ENCODE data around the gene AIPL1. TPM values are rescaled to one million over a fixed set of nuclear protein-coding genes. Genes with fewer than 3 reads are reported as not detected.

The AIPL1 gene
- total and polyA plus RNA-seq, 2 donors (not counting 3 experiments of a cell fraction or from before 2014, with no cell fraction given) = not detected

- DNase-seq (ENCODE audit: low read depth, low spot score) (peak; percentile 67), FAIRE-seq (peak; percentile 91)
- peak; percentile 50 to 56 for TF ChIP-seq CTCF (IDR thresholded peaks at IDR 0.05; ENCODE audit: extremely low read depth in 1 of 2, insufficient read depth in 1 of 2, low read depth in 1 of 2, low read length in 2 of 2)
- TF ChIP-seq EZH2 (IDR thresholded peaks at IDR 0.05; ENCODE audit: borderline replicate concordance, low read depth, low read length, severe bottlenecking) = no peak
- H3K9me1 ChIP-seq (replicated peaks; ENCODE audit: control insufficient read depth, extremely low read depth, insufficient read depth, low read length) = no peaks in the 10 kb centered on the region
- no peak overlapping the region for H3K4me3 ChIP-seq (replicated peaks in 1 of 3; ENCODE audit: insufficient read depth in 1 of 3, low read depth in 1 of 3, low read length in 3 of 3)
- H3K4me1 ChIP-seq (ENCODE audit: control insufficient read depth, extremely low read depth, insufficient read depth, low read length) = no peaks in the 10 kb centered on the region
- intact Hi-C loops (cut with micrococcal nuclease) = loop anchor here (1.0 to 2.0 kb wide), 6 partner anchors 86 to 708 kb away; no protein-coding TSS in a partner anchor
- dilution Hi-C loops (cut with MboI; ENCODE audit: extremely low pct_ligation_motif_present, low sequenced_read_pairs) = no loop called here
- no TSS peak for BruUV-seq (replicated peaks)
- H3K27me3 ChIP-seq (ENCODE audit: control insufficient read depth in 2 of 2, insufficient read depth in 2 of 2, low read length in 2 of 2) = no peaks in the 10 kb centered on the region
- H2AFZ ChIP-seq (ENCODE audit: low read depth, low read length) = no peak overlapping the region
- H4K20me1 ChIP-seq (replicated peaks; ENCODE audit: control insufficient read depth, extremely low read depth, insufficient read depth, low read length) = no peaks in the 10 kb centered on the region
- ChIA-PET POLR2A (no interaction called here), CTCF (interaction anchor here (0.5 to 2.5 kb wide), 37 partner anchors 9 to 825 kb away, joined by 3 to 29 read pairs (median 4); no protein-coding TSS in a partner anchor)
- H3K27ac ChIP-seq (ENCODE audit: insufficient read depth, low read depth, low read length) = no peak overlapping the region
- H3K36me3 ChIP-seq (ENCODE audit: control insufficient read depth in 2 of 2, extremely low read depth in 1 of 2, insufficient read depth in 2 of 2, low read length in 2 of 2) = no peaks in the 10 kb centered on the region
- no peaks in the 10 kb centered on the region for H3K9me3 ChIP-seq (replicated peaks; ENCODE audit: control insufficient read depth, insufficient read depth, low read length)
- no peaks in the 10 kb centered on the region for H3K79me2 ChIP-seq (ENCODE audit: control insufficient read depth, insufficient read depth, low read length)
- H3K9ac ChIP-seq (replicated peaks; ENCODE audit: extremely low read depth, insufficient read depth, low read length) = no peak overlapping the region
- H3K4me2 ChIP-seq (ENCODE audit: insufficient read depth, low read length) = no peak overlapping the region
Measured at GRCh38 chr17:6413065-6413464, 21.9 kb downstream of the AIPL1 start.

DNA sequence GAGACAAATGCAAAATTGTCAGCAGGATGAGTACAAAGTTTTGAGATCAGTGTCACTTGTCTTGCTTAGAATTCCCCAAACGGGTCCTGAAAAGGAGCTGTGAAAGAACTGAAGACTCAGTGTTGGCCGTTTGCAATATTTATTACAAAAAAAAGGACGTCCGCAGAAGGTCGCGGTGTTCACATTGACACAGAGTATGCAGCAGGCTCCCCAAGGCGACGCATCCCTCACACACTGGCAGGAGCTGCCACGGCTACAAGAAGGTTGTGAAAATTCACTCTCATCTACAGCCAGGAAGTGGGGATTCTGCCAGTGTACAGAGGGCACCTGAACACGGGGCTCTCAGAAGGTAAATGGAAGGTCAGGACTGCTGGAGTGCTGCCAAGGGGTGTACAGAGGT lies 26.2 kb downstream of the AIPL1 start:
- H2AFZ ChIP-seq (ENCODE audit: low read depth, low read length) = no peak overlapping the region
- H3K9ac ChIP-seq (replicated peaks; ENCODE audit: extremely low read depth, insufficient read depth, low read length) = no peak overlapping the region
- no peak overlapping the region for H3K4me3 ChIP-seq (replicated peaks in 1 of 3; ENCODE audit: insufficient read depth in 1 of 3, low read depth in 1 of 3, low read length in 3 of 3)
- no peaks in the 10 kb centered on the region for H3K36me3 ChIP-seq (ENCODE audit: control insufficient read depth in 2 of 2, extremely low read depth in 1 of 2, insufficient read depth in 2 of 2, low read length in 2 of 2)
- no peaks in the 10 kb centered on the region for H3K79me2 ChIP-seq (ENCODE audit: control insufficient read depth, insufficient read depth, low read length)
- H3K9me3 ChIP-seq (replicated peaks; ENCODE audit: control insufficient read depth, insufficient read depth, low read length) = no peaks in the 10 kb centered on the region
- CTCF ChIA-PET = interaction anchor here (1.1 to 1.5 kb wide), 2 partner anchors 340 to 615 kb away, joined by 3 read pairs; no protein-coding TSS in a partner anchor
- no peak overlapping the region for H3K27ac ChIP-seq (ENCODE audit: insufficient read depth, low read depth, low read length)
- DNase-seq (ENCODE audit: low read depth, low spot score) = no peak
- H3K4me2 ChIP-seq (ENCODE audit: insufficient read depth, low read length) = no peak overlapping the region
- H3K4me1 ChIP-seq (ENCODE audit: control insufficient read depth, extremely low read depth, insufficient read depth, low read length) = no peaks in the 10 kb centered on the region
- no peaks in the 10 kb centered on the region for H3K9me1 ChIP-seq (replicated peaks; ENCODE audit: control insufficient read depth, extremely low read depth, insufficient read depth, low read length)
- FAIRE-seq = no peak
- no peak for TF ChIP-seq FOS (IDR thresholded peaks at IDR 0.05; ENCODE audit: borderline replicate concordance, insufficient read depth, low read length)
- TF ChIP-seq, protein P1, sequence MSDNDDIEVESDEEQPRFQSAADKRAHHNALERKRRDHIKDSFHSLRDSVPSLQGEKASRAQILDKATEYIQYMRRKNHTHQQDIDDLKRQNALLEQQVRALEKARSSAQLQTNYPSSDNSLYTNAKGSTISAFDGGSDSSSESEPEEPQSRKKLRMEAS (IDR thresholded peaks at IDR 0.05; ENCODE audit: insufficient read depth, insufficient read length) = no peak
- TF ChIP-seq JUN (IDR thresholded peaks at IDR 0.05; ENCODE audit: borderline replicate concordance, insufficient read depth, insufficient read length, low read depth) = no peak
- no peak for TF ChIP-seq MYC (IDR thresholded peaks at IDR 0.05; ENCODE audit: low read depth, low read length)
- no peak for TF ChIP-seq EZH2 (IDR thresholded peaks at IDR 0.05; ENCODE audit: borderline replicate concordance, low read depth, low read length, severe bottlenecking)
- no peak for TF ChIP-seq POLR2AphosphoS5 (IDR thresholded peaks at IDR 0.05; ENCODE audit: insufficient read depth, low read depth, low read length)
- TF ChIP-seq GATA2 (IDR thresholded peaks at IDR 0.05; ENCODE audit: insufficient read depth, insufficient read length, low read depth, low read length) = no peak
- TF ChIP-seq CTCF (IDR thresholded peaks at IDR 0.05; ENCODE audit: extremely low read depth in 1 of 2, insufficient read depth in 1 of 2, low read depth in 1 of 2, low read length in 2 of 2) = no peak
- TF ChIP-seq POLR2A (IDR thresholded peaks at IDR 0.05; ENCODE audit: low read depth, low read length) = no peak
- peaks cover 2 to 6% of the 10 kb centered on the region in 2 experiments for H3K27me3 ChIP-seq (ENCODE audit: control insufficient read depth in 2 of 2, insufficient read depth in 2 of 2, low read length in 2 of 2)
- dilution Hi-C loops (cut with MboI; ENCODE audit: extremely low pct_ligation_motif_present, low sequenced_read_pairs) = no loop called here
- intact Hi-C loops (cut with micrococcal nuclease) = no loop called here
- H4K20me1 ChIP-seq (replicated peaks; ENCODE audit: control insufficient read depth, extremely low read depth, insufficient read depth, low read length) = no peaks in the 10 kb centered on the region
- BruUV-seq (replicated peaks) = no TSS peak
- POLR2A ChIA-PET = no interaction called here

Data from endothelial cell of umbilical vein (primary cell).